C4-2B (cell line): ENCODE measurements around the gene DSCAM.

Source experiments
- CTCF ChIP-seq: fragments of 450-650 bp; conservative IDR thresholded peaks from 2 replicates; pipeline ENCODE4 v1.5.1; 2017; ENCODE audit warnings: mild to moderate bottlenecking
- ZFX ChIP-seq: fragments of 450-650 bp; IDR thresholded peaks from 2 replicates; pipeline ENCODE4 v1.6.1; 2017

GRCh38 chr21:40671716-40672115 is 175.2 kb downstream of the DSCAM start:
- TF ChIP-seq CTCF: no peak
- no peak for TF ChIP-seq ZFX
